ENCODE results near the gene SHISAL1. TPM values are rescaled to one million over a fixed set of nuclear protein-coding genes. Genes with fewer than 3 reads are reported as not detected.
A peak's percentile ranks its signal among the peaks of the same experiment; 100 is the strongest.
"Not testable (repeated sequence)": the region's sequence is repeated elsewhere in the genome, so short reads cannot be mapped to it uniquely, and the experiment has no call there.

SHISAL1 gene
- total RNA-seq, 4 donors from 2014 or later, result 0.17 to 0.89 (median 0.22) TPM

DNA sequence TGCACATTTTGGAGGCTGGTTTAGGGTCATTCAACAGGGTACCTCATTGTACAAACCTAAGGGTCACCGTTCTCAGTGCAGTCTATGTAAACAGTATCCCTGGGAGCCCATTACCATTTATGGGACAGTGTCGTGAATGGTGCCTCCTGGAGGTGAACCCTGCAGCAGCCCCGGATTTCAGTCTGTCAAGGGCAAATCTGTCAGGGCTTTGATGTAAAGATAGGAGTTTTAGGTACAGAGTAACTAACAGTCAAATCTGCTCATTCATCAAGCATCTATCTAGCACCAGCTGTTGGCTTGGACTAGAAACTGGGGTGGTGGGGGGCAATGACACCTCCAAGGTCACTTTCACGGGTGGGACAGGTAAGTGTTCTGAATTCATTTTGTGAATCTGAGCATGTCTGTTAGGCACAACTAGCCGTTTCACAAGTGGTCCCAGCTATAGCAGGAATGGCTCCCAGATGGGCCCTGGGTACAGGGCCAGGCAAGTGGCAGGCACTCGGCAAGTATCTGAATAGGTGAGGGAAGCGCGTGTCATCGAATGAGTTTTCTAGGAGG lies 68.4 kb downstream of the SHISAL1 start:
- WGBS, result 98% methylated on average over 6 of the region's 9 CpGs
- DNase-seq (ENCODE audit: low spot score in 2 of 2), result peak in 1 of 2 donors; percentile 16
- Histone ChIP-seq H3K36me3 (no peaks in the 10 kb centered on the region), H3K4me3 (no peak overlapping the region), H3K27me3 (peaks cover 21% of the 10 kb centered on the region), H3K4me1 (no peaks in the 10 kb centered on the region), H3K9me3 (no peaks in the 10 kb centered on the region), H3K27ac (no peak overlapping the region)
- TF ChIP-seq POLR2A (IDR thresholded peaks at IDR 0.05), result no peak
- TF ChIP-seq, protein P1, sequence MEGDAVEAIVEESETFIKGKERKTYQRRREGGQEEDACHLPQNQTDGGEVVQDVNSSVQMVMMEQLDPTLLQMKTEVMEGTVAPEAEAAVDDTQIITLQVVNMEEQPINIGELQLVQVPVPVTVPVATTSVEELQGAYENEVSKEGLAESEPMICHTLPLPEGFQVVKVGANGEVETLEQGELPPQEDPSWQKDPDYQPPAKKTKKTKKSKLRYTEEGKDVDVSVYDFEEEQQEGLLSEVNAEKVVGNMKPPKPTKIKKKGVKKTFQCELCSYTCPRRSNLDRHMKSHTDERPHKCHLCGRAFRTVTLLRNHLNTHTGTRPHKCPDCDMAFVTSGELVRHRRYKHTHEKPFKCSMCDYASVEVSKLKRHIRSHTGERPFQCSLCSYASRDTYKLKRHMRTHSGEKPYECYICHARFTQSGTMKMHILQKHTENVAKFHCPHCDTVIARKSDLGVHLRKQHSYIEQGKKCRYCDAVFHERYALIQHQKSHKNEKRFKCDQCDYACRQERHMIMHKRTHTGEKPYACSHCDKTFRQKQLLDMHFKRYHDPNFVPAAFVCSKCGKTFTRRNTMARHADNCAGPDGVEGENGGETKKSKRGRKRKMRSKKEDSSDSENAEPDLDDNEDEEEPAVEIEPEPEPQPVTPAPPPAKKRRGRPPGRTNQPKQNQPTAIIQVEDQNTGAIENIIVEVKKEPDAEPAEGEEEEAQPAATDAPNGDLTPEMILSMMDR (IDR thresholded peaks at IDR 0.05), result no peak
- TF ChIP-seq POLR2AphosphoS5 (IDR thresholded peaks at IDR 0.05), result no peak
- no peak for TF ChIP-seq EP300 (IDR thresholded peaks at IDR 0.05)

DNA sequence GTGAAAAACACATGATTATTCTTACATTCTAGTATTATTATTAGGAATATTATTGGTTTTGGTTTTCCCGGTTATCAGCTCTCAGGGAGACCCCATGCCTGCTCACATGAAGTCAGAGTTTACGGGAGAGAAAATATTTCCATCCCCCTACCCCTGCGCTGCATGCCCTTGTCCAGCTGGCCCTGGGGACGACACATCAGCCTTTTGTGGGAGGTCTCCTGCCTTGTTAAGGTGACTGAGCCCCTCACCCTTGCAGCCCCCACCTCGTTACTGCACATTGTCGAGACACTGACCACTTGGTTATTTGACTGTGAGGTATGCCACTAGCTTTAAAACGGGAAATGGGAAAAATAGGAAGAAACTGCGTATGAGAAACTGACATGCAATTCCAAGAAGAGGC lies 69.0 kb downstream of the SHISAL1 start:
- H3K27me3 ChIP-seq, result peaks cover 21% of the 10 kb centered on the region
- H3K4me3 ChIP-seq, result no peak overlapping the region
- WGBS, result 80% methylated on average over 8 of the region's 8 CpGs
- TF ChIP-seq EP300 (IDR thresholded peaks at IDR 0.05) (no peak), POLR2AphosphoS5 (IDR thresholded peaks at IDR 0.05) (no peak), POLR2A (IDR thresholded peaks at IDR 0.05) (no peak)
- TF ChIP-seq, protein P1 (IDR thresholded peaks at IDR 0.05), result no peak
- no peaks in the 10 kb centered on the region for H3K9me3 ChIP-seq
- no peaks in the 10 kb centered on the region for H3K4me1 ChIP-seq
- peak in 1 of 2 donors; percentile 52 for DNase-seq (ENCODE audit: low spot score in 2 of 2)
- H3K27ac ChIP-seq, result no peak overlapping the region
- H3K36me3 ChIP-seq, result no peaks in the 10 kb centered on the region

DNA sequence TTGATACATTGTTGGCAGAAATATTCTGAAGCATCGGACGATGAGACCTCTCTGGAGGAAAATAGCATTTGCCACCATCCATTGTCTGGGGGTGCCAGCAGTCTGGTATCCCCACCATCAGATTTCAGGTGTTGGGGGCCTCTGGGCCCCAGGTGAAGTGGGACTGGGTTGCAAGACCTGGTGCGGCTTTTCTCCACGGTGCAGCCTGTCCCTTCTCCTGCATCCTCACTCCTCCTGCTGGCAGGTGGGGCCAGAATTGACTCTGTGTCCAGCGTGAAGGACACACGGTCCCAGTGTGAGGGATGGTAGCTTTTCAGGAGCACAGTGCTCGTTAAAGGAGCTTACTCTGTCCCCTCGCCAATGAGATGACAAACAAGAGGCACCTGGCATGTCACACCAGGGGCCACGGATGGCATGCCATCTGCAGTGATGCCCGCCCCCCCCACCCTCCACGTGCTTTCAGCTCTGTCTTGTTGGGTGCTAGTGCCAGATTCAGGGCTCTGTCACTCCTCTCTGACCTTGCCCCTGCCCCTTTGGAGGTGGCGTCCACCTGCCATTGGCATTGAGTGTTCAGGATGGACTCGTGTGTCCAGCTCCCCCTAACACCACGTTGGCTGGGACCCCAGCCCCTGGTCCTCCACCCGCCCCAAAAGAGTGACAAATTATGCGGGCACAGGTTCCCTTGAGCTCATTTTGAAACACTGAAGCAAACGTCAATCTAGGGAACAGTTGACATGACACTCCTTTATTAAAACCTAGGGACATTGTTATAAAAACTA lies 69.6 kb downstream of the SHISAL1 start:
- Histone ChIP-seq H3K4me3 (no peak overlapping the region), H3K27me3 (peaks cover 27% of the 10 kb centered on the region), H3K9me3 (no peaks in the 10 kb centered on the region), H3K36me3 (no peaks in the 10 kb centered on the region), H3K4me1 (no peaks in the 10 kb centered on the region), H3K27ac (no peak overlapping the region)
- WGBS, result 80% methylated on average over 15 of the region's 17 CpGs
- TF ChIP-seq POLR2AphosphoS5 (IDR thresholded peaks at IDR 0.05) (no peak), POLR2A (IDR thresholded peaks at IDR 0.05) (no peak), EP300 (IDR thresholded peaks at IDR 0.05) (no peak)
- TF ChIP-seq, protein P1 (IDR thresholded peaks at IDR 0.05), result no peak
- peak in 1 of 2 donors; percentile 54 for DNase-seq (ENCODE audit: low spot score in 2 of 2)

DNA sequence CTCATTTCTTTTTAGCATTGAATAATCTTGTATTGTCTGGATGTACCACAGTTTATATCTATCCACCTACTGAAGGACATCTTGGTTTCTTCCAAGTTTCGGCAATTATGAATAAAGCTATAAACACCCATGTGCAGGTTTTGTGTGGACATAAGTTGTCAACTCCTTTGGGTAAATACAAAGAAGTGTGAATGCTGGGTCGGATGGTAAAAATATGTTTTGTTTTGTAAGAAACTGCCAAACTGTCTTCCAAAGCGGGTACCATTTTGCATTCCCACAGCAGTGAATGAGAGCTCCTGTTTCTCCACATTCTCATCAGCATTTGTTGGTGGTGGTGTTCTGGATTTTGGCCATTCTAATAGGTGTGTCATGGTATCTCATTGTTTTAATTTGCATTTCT lies 71.6 kb downstream of the SHISAL1 start:
- not testable (repeated sequence) for DNase-seq (ENCODE audit: low spot score in 2 of 2); H3K4me1 ChIP-seq; H3K4me3 ChIP-seq; H3K9me3 ChIP-seq; H3K36me3 ChIP-seq; H3K27ac ChIP-seq
- WGBS, result 92% methylated on average over 3 of the region's 3 CpGs
- peaks cover 27% of the 10 kb centered on the region for H3K27me3 ChIP-seq

DNA sequence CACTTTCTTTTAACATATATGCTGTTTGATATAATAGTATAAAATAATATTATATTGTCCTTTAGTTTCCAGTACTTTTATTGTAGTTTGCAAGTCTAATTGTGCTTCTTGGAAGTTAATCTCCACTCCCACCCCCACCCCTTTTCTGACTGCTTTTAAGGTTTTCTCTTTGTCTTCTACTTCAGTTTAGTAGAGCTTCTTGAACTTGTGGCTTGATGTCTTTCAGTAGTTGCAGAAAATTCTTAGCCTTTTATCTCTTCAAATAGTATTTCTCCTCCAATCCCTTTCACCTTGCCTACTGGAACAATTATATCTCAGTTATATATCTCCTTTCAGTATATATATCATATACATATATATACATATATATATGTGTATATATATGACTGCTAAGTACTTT lies 75.5 kb downstream of the SHISAL1 start:
- Histone ChIP-seq H3K27ac (no peak overlapping the region), H3K36me3 (no peaks in the 10 kb centered on the region), H3K27me3 (peaks cover 5% of the 10 kb centered on the region), H3K9me3 (no peaks in the 10 kb centered on the region), H3K4me3 (no peak overlapping the region), H3K4me1 (no peaks in the 10 kb centered on the region)
- TF ChIP-seq EP300 (IDR thresholded peaks at IDR 0.05), result no peak
- no peak for TF ChIP-seq POLR2A (IDR thresholded peaks at IDR 0.05)
- no peak for TF ChIP-seq POLR2AphosphoS5 (IDR thresholded peaks at IDR 0.05)
- TF ChIP-seq, protein P1 (IDR thresholded peaks at IDR 0.05), result no peak
- no peak for DNase-seq (ENCODE audit: low spot score in 2 of 2)

DNA sequence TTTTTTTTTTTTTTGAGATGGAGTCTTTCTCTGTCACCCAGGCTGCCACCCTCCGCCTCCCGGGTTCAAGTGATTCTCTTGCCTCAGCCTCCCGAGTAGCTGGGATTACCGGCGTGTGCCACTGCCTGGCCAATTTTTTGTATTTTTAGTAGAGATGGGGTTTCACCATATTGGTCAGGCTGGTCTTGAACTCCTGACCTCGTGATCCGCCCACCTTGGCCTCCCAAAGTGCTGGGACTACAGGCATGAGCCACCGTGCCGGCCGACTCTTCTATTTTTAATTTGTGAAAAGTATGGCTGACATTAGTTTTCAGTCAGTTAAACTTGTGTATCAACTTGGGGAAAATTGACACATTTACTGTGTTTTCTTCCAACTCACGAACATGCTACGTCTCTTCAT lies 78.4 kb downstream of the SHISAL1 start:
- not testable (repeated sequence) for DNase-seq (ENCODE audit: low spot score in 2 of 2); H3K9me3 ChIP-seq; H3K4me3 ChIP-seq; H3K36me3 ChIP-seq; H3K27ac ChIP-seq; H3K4me1 ChIP-seq; H3K27me3 ChIP-seq
- 97% methylated on average over 11 of the region's 12 CpGs for WGBS
